SK-N-SH (cell line): ENCODE results near the gene ZCCHC14.

Experiments used
- CHD2 ChIP-seq: fragments of 150-350 bp; IDR thresholded peaks from 2 replicates; pipeline ENCODE4 v1.6.1; 2018; ENCODE audit warnings: low read length; ENCODE audit not compliant: partially characterized antibody
- CTCF ChIP-seq: fragments of 200-600 bp; sonication (generic); IDR thresholded peaks from 2 replicates; pipeline ENCODE4 v1.6.1; 2017; ENCODE audit warnings: antibody characterized with exemption, mild to moderate bottlenecking, moderate library complexity
- PBX3 ChIP-seq: IDR thresholded peaks from 2 replicates; pipeline ENCODE4; 2012
- POLR2AphosphoS5 ChIP-seq: IDR thresholded peaks from 2 replicates; pipeline ENCODE4 v1.6.1; 2012; ENCODE audit warnings: low read depth, low read length

DNA sequence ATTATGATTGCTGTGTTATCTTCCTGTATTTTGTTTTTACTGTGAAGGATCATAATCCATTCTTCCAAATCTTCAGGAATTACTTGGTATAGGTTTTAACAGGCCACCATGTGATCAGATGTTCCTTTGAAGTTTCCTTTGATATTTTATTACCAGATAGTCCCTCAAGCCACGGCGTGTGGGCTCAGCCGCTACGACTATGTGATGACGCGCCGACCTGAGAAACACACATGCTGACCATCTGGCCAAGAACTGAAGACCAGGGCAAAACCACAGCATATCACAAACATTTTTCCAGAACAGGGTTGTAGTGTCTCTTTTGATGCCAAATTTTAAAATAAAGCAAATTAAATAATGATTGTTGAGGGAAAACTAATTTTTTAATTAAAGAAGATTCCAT lies 47.3 kb downstream of the ZCCHC14 start:
- TF ChIP-seq CTCF (no peak), PBX3 (no peak), POLR2AphosphoS5 (no peak), CHD2 (no peak)
